ENCODE measurements around the gene FOXQ1. TPM values are rescaled to one million over a fixed set of nuclear protein-coding genes. Genes with fewer than 3 reads are reported as not detected.
A peak's percentile ranks its signal among the peaks of the same experiment; 100 is the strongest.

Gene FOXQ1
- total and polyA plus RNA-seq, 2 of the 13 experiments (the other 11 are each of a cell fraction or from before 2014, with no cell fraction given), result 35.2 to 39.8 TPM

DNA sequence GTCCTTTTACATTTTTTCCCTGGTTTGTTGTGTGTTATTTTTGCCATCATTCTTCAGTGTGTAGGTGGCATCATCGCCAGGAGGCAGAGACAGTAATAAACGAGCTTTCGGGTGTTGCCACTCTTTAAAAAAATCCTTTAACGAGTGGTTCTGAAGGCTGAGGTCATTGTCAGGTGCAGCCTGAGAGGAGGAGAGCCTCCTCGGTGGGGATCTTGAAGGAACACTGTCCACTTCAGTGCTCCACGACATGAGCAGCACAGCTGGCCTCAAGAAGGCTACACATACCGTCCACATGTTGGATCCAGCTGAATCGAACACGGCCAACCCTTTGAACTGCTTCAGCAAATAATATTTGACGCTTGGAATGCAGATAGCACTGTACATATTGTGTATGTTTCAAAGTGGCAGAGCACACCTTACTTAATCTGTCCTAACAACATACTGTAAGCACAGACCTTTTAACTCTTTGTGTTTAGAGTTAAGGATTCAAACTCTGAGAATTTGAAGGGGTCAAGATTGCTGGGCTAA is 48.0 kb upstream of the FOXQ1 start (continued):
- TF ChIP-seq, protein P1, sequence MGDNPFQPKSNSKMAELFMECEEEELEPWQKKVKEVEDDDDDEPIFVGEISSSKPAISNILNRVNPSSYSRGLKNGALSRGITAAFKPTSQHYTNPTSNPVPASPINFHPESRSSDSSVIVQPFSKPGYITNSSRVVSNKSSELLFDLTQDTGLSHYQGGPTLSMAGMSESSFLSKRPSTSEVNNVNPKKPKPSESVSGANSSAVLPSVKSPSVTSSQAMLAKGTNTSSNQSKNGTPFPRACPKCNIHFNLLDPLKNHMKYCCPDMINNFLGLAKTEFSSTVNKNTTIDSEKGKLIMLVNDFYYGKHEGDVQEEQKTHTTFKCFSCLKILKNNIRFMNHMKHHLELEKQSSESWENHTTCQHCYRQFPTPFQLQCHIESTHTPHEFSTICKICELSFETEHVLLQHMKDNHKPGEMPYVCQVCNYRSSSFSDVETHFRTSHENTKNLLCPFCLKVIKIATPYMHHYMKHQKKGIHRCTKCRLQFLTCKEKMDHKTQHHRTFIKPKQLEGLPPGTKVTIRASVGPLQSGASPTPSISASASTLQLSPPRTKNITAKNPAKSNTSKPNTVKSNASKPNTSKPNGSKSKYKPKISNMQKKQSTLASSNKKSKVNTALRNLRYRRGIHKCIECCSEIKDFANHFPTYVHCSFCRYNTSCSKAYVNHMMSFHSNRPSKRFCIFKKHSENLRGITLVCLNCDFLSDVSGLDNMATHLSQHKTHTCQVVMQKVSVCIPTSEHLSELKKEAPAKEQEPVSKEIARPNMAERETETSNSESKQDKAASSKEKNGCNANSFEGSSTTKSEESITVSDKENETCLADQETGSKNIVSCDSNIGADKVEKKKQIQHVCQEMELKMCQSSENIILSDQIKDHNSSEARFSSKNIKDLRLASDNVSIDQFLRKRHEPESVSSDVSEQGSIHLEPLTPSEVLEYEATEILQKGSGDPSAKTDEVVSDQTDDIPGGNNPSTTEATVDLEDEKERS (CRISPR knock-in tag; IDR thresholded peaks at IDR 0.05), result peak; percentile 69
- no peak for TF ChIP-seq ZNF3 (CRISPR knock-in tag; IDR thresholded peaks at IDR 0.05)
- TF ChIP-seq MAZ (IDR thresholded peaks at IDR 0.05; ENCODE audit: borderline replicate concordance, low read depth, low read length), result no peak
- TF ChIP-seq MAZ (CRISPR knock-in tag; IDR thresholded peaks at IDR 0.05; ENCODE audit: low read depth), result peak; percentile 30; the same call in 1 of the 2 replicates
- TF ChIP-seq ZNF772 (CRISPR knock-in tag; IDR thresholded peaks at IDR 0.05), result no peak; the same call in 1 of the 2 replicates
- TF ChIP-seq ZNF546 (CRISPR knock-in tag; conservative IDR thresholded peaks at IDR 0.05), result no peak
- TF ChIP-seq ZNF292 (CRISPR knock-in tag; IDR thresholded peaks at IDR 0.05; ENCODE audit: borderline replicate concordance, low read depth), result peak; percentile 92; the same call in 1 of the 2 replicates
- TF ChIP-seq ZSCAN20 (CRISPR knock-in tag; IDR thresholded peaks at IDR 0.05; ENCODE audit: borderline replicate concordance), result no peak
- TF ChIP-seq ZNF7 (CRISPR knock-in tag; IDR thresholded peaks at IDR 0.05), result 0 out of 2 replicates have a peak, but pooled peaks have one; percentile 2
- peak; percentile 95 for TF ChIP-seq KDM6A (CRISPR knock-in tag; IDR thresholded peaks at IDR 0.05; ENCODE audit: low read depth)
- TF ChIP-seq ZNF761 (CRISPR knock-in tag; conservative IDR thresholded peaks at IDR 0.05), result peak; percentile 75; the same call in 1 of the 2 replicates
- TF ChIP-seq MXI1 (IDR thresholded peaks at IDR 0.05; ENCODE audit: borderline replicate concordance, low read depth, low read length), result peak; percentile 84; the same call in 2 of the 3 replicates
- TF ChIP-seq, protein P2, sequence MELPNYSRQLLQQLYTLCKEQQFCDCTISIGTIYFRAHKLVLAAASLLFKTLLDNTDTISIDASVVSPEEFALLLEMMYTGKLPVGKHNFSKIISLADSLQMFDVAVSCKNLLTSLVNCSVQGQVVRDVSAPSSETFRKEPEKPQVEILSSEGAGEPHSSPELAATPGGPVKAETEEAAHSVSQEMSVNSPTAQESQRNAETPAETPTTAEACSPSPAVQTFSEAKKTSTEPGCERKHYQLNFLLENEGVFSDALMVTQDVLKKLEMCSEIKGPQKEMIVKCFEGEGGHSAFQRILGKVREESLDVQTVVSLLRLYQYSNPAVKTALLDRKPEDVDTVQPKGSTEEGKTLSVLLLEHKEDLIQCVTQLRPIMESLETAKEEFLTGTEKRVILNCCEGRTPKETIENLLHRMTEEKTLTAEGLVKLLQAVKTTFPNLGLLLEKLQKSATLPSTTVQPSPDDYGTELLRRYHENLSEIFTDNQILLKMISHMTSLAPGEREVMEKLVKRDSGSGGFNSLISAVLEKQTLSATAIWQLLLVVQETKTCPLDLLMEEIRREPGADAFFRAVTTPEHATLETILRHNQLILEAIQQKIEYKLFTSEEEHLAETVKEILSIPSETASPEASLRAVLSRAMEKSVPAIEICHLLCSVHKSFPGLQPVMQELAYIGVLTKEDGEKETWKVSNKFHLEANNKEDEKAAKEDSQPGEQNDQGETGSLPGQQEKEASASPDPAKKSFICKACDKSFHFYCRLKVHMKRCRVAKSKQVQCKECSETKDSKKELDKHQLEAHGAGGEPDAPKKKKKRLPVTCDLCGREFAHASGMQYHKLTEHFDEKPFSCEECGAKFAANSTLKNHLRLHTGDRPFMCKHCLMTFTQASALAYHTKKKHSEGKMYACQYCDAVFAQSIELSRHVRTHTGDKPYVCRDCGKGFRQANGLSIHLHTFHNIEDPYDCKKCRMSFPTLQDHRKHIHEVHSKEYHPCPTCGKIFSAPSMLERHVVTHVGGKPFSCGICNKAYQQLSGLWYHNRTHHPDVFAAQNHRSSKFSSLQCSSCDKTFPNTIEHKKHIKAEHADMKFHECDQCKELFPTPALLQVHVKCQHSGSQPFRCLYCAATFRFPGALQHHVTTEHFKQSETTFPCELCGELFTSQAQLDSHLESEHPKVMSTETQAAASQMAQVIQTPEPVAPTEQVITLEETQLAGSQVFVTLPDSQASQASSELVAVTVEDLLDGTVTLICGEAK (IDR thresholded peaks at IDR 0.05), result no peak
- TF ChIP-seq, protein P2 (CRISPR knock-in tag; IDR thresholded peaks at IDR 0.05), result peak; percentile 43; the same call in 1 of the 2 replicates
- TF ChIP-seq MNT (IDR thresholded peaks at IDR 0.05), result peak; percentile 17; the same call in 1 of the 2 replicates
- TF ChIP-seq REPIN1 (CRISPR knock-in tag; IDR thresholded peaks at IDR 0.05; ENCODE audit: borderline replicate concordance, low read depth), result no peak; the same call in 1 of the 2 replicates
- TF ChIP-seq ZNF782 (CRISPR knock-in tag; IDR thresholded peaks at IDR 0.05; ENCODE audit: borderline replicate concordance), result peak; percentile 86; the same call in 1 of the 2 replicates
